GM10248 (cell line): ENCODE results near the gene PRRX2.
"Not testable (repeated sequence)": the region's sequence is repeated elsewhere in the genome, so short reads cannot be mapped to it uniquely, and the experiment has no call there.

Experiments
- CTCF ChIA-PET: fragments of 300-600 bp; sonication (Branson Sonifier 250); formaldehyde crosslinking; extraction: SDS; loops from one replicate; lab custom pipeline; 2021; ENCODE audit warnings: antibody characterized with exemption; lab: Yijun Ruan, JAX
- POLR2A ChIA-PET: fragments of 350-650 bp; sonication (Branson Sonifier 250); formaldehyde crosslinking; extraction: SDS; loops from one replicate; lab custom pipeline; 2020; ENCODE audit warnings: antibody characterized with exemption; lab: Yijun Ruan, JAX
- DNase-seq: peaks from one replicate; pipeline ENCODE4 v3.0.0; 2012; ENCODE audit errors: extremely low spot score
- CTCF ChIP-seq: IDR thresholded peaks from 2 replicates; pipeline ENCODE4 v1.5.1; 2012; ENCODE audit warnings: mild to moderate bottlenecking, low read depth; ENCODE audit errors: extremely low read depth, missing control alignments, control extremely low read depth

Gene PRRX2

GRCh38 chr9:129653823-129654553 is 11.5 kb upstream of the PRRX2 start:
- TF ChIP-seq CTCF: no peak
- POLR2A ChIA-PET: no interaction called here
- no peak for DNase-seq
- CTCF ChIA-PET: no interaction called here

GRCh38 chr9:129654554-129655040 is 10.8 kb upstream of the PRRX2 start:
- no peak for DNase-seq
- POLR2A ChIA-PET: no interaction called here

GRCh38 chr9:129655154-129655553 is 10.3 kb upstream of the PRRX2 start:
- DNase-seq: no peak
- POLR2A ChIA-PET: no interaction called here
- CTCF ChIA-PET: no interaction called here
- no peak for TF ChIP-seq CTCF

More at GRCh38 chr9:129654554-129655040, 10.8 kb upstream of the PRRX2 start:
- CTCF ChIA-PET: no interaction called here
- TF ChIP-seq CTCF: no peak

- no peak for TF ChIP-seq CTCF
- DNase-seq: no peak
- POLR2A ChIA-PET: no interaction called here
- CTCF ChIA-PET: interaction anchor here (1.3 to 1.8 kb wide), 2 partner anchors 9 to 71 kb away, joined by 3 to 5 read pairs; no protein-coding TSS in a partner anchor
Observed at GRCh38 chr9:129655696-129656095, 9.8 kb upstream of the PRRX2 start.

GRCh38 chr9:129656795-129657390 is 8.6 kb upstream of the PRRX2 start:
- ChIA-PET POLR2A (no interaction called here), CTCF (interaction anchor here (1.3 to 1.8 kb wide), 2 partner anchors 10 to 70 kb away, joined by 3 to 5 read pairs; no protein-coding TSS in a partner anchor)
- no peak for TF ChIP-seq CTCF
- no peak for DNase-seq

GRCh38 chr9:129661029-129661428 is 4.4 kb upstream of the PRRX2 start:
- no peak for TF ChIP-seq CTCF
- DNase-seq: no peak
- ChIA-PET POLR2A (no interaction called here), CTCF (interaction anchor here (1.9 kb wide), 1 partner anchor 18 kb away, joined by 4 read pairs; no protein-coding TSS in a partner anchor)

- POLR2A ChIA-PET, DNase-seq: not testable (repeated sequence)
- CTCF ChIA-PET: interaction anchor here (1.9 kb wide), 1 partner anchor 19 kb away, joined by 4 read pairs; no protein-coding TSS in a partner anchor
Observed at GRCh38 chr9:129662239-129662638, 3.2 kb upstream of the PRRX2 start.
